Non-pigmented ciliary epithelial cell (primary cell): Measurements from ENCODE around the gene KIAA1217.

Experiments used
- DNase-seq: peaks from one replicate; pipeline ENCODE4 v3.0.0-alpha.2; 2010; ENCODE audit warnings: low read depth

KIAA1217 gene

DNA sequence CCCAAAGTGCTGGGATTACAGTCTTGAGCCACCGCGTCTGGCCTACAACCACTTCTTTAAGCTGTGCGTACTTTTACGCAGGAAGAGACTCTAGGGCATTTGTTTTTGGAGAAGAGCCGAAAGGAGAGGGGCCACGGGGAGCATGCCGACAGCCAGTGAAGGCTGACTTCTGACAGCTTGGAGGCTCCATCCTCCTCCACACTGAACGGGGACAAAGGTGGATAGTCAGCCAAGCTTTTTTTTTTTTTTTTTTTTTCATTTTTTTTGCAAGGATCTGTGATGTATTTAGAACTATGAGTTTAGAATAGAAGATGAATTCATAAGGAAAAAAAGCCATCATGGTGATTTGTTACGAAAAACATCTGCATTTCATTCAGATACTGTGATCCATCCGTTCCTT is 293.1 kb downstream of the KIAA1217 start:
- no peak for DNase-seq

GRCh38 chr10:24502801-24503460 is 294.0 kb downstream of the KIAA1217 start:
- DNase-seq: no peak

- DNase-seq: peak; percentile 23
Measured at GRCh38 chr10:24503461-24504320, 294.8 kb downstream of the KIAA1217 start.

DNA sequence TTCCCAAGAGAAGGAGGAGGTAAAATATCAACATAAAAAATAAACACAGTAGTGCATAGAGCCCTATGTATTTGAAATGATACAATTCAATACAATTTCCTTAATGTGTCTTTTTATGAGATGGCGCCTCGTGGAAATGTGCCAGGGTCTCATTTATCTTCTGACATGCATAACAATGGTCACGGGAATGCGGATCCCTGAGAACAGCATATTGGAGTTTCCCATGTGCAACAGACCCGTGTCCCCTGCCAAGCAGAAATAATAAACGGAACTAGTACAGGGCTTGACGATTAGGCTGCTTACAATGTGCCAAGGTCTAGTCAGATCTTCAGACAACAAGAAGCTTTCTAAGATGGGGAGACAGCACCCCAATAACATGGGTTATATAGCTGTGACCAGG is 296.8 kb downstream of the KIAA1217 start:
- DNase-seq: no peak

- no peak for DNase-seq
Measured at GRCh38 chr10:24513155-24513554, 304.2 kb downstream of the KIAA1217 start.

DNA sequence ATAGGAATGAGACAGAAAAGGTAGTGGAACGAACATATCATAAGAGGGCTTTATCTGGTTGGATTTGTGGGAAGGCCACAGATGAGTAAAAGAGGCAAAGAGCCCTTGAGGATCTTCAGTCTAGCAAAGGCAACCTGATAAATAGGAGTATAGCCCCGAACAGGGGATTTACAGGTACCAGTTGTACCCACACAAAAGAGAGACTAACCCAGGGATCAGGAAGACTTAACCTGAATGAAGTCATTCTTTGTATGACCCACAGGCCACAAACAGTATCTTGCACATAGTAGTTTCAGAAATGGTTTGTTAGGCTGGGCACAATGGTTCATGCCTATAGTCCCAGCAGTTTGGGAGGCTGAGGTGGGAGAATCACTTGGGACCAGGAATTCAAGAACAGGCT is 306.5 kb downstream of the KIAA1217 start:
- DNase-seq: no peak

DNA sequence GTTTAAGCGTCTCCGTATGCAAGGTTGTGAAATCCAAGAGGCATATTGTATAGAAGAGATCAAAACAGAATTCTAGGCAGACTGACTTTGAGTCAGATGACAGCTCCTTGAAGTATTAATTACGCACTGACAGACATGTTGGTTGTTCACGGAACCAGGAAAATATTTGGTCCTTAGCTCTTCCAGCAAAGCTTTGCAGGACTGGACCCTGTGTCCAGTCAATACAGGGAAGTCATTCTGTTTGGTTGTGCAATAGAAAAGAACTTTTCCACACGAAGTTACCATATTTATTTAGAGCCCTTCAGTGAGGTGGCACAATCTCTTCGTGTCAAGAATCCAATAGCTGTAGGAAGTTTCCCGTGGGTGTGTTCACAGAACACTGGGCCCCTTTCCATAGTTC is 309.5 kb downstream of the KIAA1217 start:
- no peak for DNase-seq

DNA sequence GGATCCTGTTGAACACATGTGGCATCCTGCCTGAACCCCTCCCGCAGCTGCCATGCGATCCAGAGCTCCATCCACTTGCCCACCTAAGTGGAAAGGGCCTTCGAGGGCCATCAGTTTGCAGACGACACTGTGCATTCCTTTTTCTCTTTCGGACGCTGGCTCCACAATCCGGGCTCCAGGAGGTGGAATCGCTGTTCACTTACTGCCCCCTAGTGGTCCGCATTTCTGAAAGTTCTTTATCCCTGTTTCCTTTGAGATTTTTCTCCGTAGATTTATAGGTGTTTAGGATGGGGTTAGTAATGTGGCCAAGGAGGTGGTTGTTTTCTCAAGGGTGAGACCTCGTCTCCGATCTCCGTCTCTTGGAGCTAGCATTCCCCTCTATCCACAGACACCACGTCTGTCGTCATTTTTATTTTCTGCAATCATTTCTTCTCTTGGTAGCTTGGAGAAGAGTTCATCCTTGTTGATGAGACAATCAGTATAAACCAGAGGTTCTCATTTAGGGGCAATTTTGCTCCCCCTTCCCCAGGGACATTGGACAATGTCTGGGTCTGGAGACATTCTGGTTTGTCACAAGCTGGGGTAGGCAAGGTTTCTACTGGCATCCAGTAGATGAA is 310.2 kb downstream of the KIAA1217 start:
- peak; percentile 18 for DNase-seq

GRCh38 chr10:24519950-24520349 is 311.0 kb downstream of the KIAA1217 start:
- DNase-seq: no peak

- no peak for DNase-seq
Measured at GRCh38 chr10:24524314-24524713, 315.4 kb downstream of the KIAA1217 start.

DNA sequence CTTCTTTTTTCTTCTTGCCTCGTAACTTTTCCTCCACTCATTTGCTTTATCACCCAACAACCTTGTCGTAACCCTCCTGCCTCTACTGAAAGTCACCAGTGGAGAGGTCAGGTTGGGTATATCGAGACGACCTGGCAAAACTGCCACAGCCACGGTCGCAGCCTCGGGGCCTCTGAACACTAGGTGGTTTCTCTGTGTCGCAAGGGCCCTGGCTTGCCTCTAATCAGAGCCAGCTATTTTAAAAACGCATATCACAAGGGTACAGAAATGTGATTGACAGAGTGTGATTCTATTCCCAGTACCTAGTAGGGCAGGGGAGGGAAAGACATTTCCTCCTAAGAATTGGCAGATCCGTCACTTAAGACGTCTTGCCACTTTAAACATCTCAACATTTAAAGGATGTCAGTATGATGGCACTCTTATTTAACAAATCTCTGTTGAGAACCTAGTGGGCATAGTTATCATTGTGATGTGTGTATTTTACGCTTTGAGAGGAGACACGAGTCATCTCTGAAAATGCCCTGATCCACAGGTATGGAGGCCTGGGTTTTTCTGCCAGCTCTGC is 317.2 kb downstream of the KIAA1217 start:
- DNase-seq: no peak

DNA sequence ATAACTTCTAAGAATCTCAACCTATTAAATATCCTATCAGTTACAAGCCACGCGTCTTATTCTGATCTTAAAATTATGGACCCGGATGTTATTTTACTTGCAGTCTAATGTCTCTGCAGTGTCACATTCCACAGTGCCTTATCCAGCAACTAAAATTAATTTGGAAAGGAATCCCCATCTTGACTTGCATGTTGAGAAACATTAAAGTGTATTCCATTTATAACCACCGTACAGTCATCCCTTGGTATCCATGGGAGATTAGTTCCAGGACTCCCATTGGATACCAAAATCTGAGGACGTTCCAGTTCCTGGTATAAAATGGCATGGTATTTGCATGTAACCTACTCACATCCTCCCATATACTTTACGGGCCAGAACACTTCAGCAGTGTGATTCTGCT is 320.0 kb downstream of the KIAA1217 start:
- no peak for DNase-seq

DNA sequence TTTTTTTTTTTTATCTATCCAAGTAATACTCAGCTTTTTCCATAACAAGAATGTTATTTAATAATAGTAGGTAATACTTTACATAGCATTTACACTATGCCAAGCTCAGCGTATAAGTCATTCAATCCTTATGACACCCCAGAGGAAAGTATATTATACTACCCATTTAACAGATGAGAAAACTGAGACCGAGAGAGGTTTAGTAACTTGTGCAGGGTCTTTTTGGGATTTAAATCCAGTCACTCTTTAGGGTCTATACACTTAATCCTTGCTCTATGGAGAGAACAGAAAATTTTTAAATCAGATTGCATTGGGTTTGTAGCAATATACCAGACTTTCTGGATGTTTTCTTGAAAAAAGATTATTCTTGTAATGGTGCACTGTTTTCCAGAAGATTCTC is 322.5 kb downstream of the KIAA1217 start:
- DNase-seq: no peak

DNA sequence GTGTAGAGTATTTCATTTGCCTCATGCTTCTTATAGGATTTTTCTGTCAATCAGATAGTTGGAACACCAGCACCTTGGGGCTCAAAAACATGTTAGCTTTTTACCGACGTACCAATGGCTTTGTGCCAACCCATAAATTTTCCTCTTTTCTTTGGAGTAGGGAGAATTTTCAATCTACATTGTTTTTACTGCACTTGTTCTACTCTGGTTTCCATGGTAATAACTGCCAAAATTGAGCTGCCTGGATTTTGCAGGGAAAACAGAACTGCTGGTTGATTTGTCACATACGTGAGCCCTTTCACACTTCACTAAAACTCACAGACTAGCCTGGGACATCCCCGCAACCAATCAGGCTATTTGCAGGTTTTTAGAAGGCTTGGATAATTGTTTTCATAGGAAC is 325.0 kb downstream of the KIAA1217 start:
- no peak for DNase-seq

GRCh38 chr10:24536636-24537035 is 327.7 kb downstream of the KIAA1217 start:
- DNase-seq: no peak

GRCh38 chr10:24541239-24541753 is 332.4 kb downstream of the KIAA1217 start:
- DNase-seq: no peak

GRCh38 chr10:24542314-24543270 is 333.7 kb downstream of the KIAA1217 start:
- no peak for DNase-seq

GRCh38 chr10:24544776-24545175 is 335.8 kb downstream of the KIAA1217 start:
- no peak for DNase-seq

- DNase-seq: no peak
Measured at GRCh38 chr10:24545585-24545984, 336.6 kb downstream of the KIAA1217 start.

DNA sequence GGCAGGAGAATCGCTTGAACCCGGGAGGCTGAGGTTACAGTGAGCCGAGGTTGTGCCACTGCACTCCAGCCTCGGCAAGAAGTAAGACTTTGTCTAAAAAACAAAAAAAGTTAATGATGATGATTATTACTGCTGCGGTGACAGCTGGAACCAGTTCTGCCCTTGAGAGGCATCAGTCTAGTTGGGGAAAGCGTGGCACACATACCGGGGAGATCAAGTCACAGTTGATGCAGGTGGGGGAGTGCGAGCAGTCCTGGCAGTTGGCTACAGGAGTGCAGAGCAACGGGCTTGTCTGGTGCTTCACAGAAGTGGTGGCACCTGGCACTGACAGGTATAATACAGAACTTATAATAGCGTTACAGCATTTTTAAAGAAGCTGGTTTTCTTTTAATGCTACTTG is 341.7 kb downstream of the KIAA1217 start:
- no peak for DNase-seq

- no peak for DNase-seq
Measured at GRCh38 chr10:24551161-24551560, 342.2 kb downstream of the KIAA1217 start.
